Neural cell (in vitro differentiated cells): Measurements from ENCODE around the gene C12orf42.

ENCODE experiments used
- CTCF ChIP-seq: fragments of 450-650 bp; IDR thresholded peaks from 2 replicates; pipeline ENCODE4 v1.5.1; 2014; ENCODE audit warnings: antibody characterized with exemption, mild to moderate bottlenecking, moderate library complexity; ENCODE audit not compliant: poor library complexity, severe bottlenecking
- EP300 ChIP-seq: fragments of 450-650 bp; conservative IDR thresholded peaks from 2 replicates; pipeline ENCODE4 v1.6.1; 2014; ENCODE audit warnings: antibody characterized with exemption, mild to moderate bottlenecking, moderate library complexity; ENCODE audit not compliant: poor library complexity, severe bottlenecking
- EZH2 ChIP-seq: fragments of 200-600, 300-800 bp; shearing (Covaris generic), sonication (generic); IDR thresholded peaks from 2 replicates; pipeline ENCODE4 v1.6.1; 2014; ENCODE audit warnings: antibody characterized with exemption, low read length, borderline replicate concordance, mild to moderate bottlenecking; ENCODE audit not compliant: insufficient read depth, poor library complexity, severe bottlenecking
- POLR2AphosphoS5 ChIP-seq: IDR thresholded peaks from 2 replicates; pipeline ENCODE4 v1.6.1; 2012
- RAD21 ChIP-seq: fragments of 450-650 bp; conservative IDR thresholded peaks from 2 replicates; pipeline ENCODE4 v1.6.1; 2014; ENCODE audit warnings: antibody characterized with exemption, mild to moderate bottlenecking, moderate library complexity
- TF ChIP-seq, protein P1 (sequence below): IDR thresholded peaks from 2 replicates; pipeline ENCODE4 v1.6.1; 2012; ENCODE audit warnings: borderline replicate concordance

GRCh38 chr12:103310546-103311270 lies 185.1 kb downstream of the C12orf42 start:
- TF ChIP-seq CTCF = no peak
- no peak for TF ChIP-seq POLR2AphosphoS5
- no peak for TF ChIP-seq RAD21
- TF ChIP-seq, protein P1, sequence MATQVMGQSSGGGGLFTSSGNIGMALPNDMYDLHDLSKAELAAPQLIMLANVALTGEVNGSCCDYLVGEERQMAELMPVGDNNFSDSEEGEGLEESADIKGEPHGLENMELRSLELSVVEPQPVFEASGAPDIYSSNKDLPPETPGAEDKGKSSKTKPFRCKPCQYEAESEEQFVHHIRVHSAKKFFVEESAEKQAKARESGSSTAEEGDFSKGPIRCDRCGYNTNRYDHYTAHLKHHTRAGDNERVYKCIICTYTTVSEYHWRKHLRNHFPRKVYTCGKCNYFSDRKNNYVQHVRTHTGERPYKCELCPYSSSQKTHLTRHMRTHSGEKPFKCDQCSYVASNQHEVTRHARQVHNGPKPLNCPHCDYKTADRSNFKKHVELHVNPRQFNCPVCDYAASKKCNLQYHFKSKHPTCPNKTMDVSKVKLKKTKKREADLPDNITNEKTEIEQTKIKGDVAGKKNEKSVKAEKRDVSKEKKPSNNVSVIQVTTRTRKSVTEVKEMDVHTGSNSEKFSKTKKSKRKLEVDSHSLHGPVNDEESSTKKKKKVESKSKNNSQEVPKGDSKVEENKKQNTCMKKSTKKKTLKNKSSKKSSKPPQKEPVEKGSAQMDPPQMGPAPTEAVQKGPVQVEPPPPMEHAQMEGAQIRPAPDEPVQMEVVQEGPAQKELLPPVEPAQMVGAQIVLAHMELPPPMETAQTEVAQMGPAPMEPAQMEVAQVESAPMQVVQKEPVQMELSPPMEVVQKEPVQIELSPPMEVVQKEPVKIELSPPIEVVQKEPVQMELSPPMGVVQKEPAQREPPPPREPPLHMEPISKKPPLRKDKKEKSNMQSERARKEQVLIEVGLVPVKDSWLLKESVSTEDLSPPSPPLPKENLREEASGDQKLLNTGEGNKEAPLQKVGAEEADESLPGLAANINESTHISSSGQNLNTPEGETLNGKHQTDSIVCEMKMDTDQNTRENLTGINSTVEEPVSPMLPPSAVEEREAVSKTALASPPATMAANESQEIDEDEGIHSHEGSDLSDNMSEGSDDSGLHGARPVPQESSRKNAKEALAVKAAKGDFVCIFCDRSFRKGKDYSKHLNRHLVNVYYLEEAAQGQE = no peak
- TF ChIP-seq EP300 = no peak
- no peak for TF ChIP-seq EZH2
